Measurements from ENCODE around the gene FGD2.
"Not testable (repeated sequence)": the region's sequence is repeated elsewhere in the genome, so short reads cannot be mapped to it uniquely, and the experiment has no call there.

The FGD2 gene

GRCh38 chr6:37057678-37058077 is 52.2 kb downstream of the FGD2 start:
- no peak for TF ChIP-seq CTCF (IDR thresholded peaks at IDR 0.05; ENCODE audit: insufficient read depth, low read length, poor library complexity, severe bottlenecking)
- no peaks in the 10 kb centered on the region for H3K36me3 ChIP-seq (ENCODE audit: control insufficient read depth, insufficient read depth, low read length)
- H3K27me3 ChIP-seq (replicated peaks; ENCODE audit: control insufficient read depth, insufficient read depth, low read length) = no peaks in the 10 kb centered on the region
- H3K4me3 ChIP-seq (replicated peaks; ENCODE audit: low read depth, low read length) = no peak overlapping the region
- DNase-seq (ENCODE audit: extremely low read depth, insufficient read length) = no peak

GRCh38 chr6:37058084-37058586 is 52.7 kb downstream of the FGD2 start:
- no peak for DNase-seq (ENCODE audit: extremely low read depth, insufficient read length)
- no peak overlapping the region for H3K4me3 ChIP-seq (replicated peaks; ENCODE audit: low read depth, low read length)

GRCh38 chr6:37058984-37059343 is 53.5 kb downstream of the FGD2 start:
- not testable (repeated sequence) for H3K4me3 ChIP-seq (replicated peaks; ENCODE audit: low read depth, low read length); H3K36me3 ChIP-seq (ENCODE audit: control insufficient read depth, insufficient read depth, low read length); H3K27me3 ChIP-seq (replicated peaks; ENCODE audit: control insufficient read depth, insufficient read depth, low read length); DNase-seq (ENCODE audit: extremely low read depth, insufficient read length)

More at GRCh38 chr6:37058084-37058586, 52.7 kb downstream of the FGD2 start:
- no peak for TF ChIP-seq CTCF (IDR thresholded peaks at IDR 0.05; ENCODE audit: insufficient read depth, low read length, poor library complexity, severe bottlenecking)
- Histone ChIP-seq H3K36me3 (ENCODE audit: control insufficient read depth, insufficient read depth, low read length) (no peaks in the 10 kb centered on the region), H3K27me3 (replicated peaks; ENCODE audit: control insufficient read depth, insufficient read depth, low read length) (no peaks in the 10 kb centered on the region)

GRCh38 chr6:37059344-37060194 is 54.1 kb downstream of the FGD2 start:
- H3K4me3 ChIP-seq (replicated peaks; ENCODE audit: low read depth, low read length) = no peak overlapping the region
- TF ChIP-seq CTCF (IDR thresholded peaks at IDR 0.05; ENCODE audit: insufficient read depth, low read length, poor library complexity, severe bottlenecking) = peak; percentile 29
- no peak for DNase-seq (ENCODE audit: extremely low read depth, insufficient read length)
- H3K36me3 ChIP-seq (ENCODE audit: control insufficient read depth, insufficient read depth, low read length) = no peaks in the 10 kb centered on the region
- no peaks in the 10 kb centered on the region for H3K27me3 ChIP-seq (replicated peaks; ENCODE audit: control insufficient read depth, insufficient read depth, low read length)

- H3K36me3 ChIP-seq (ENCODE audit: control insufficient read depth, insufficient read depth, low read length) = no peaks in the 10 kb centered on the region
- no peak for DNase-seq (ENCODE audit: extremely low read depth, insufficient read length)
- H3K4me3 ChIP-seq (replicated peaks; ENCODE audit: low read depth, low read length) = no peak overlapping the region
- no peaks in the 10 kb centered on the region for H3K27me3 ChIP-seq (replicated peaks; ENCODE audit: control insufficient read depth, insufficient read depth, low read length)
- TF ChIP-seq CTCF (IDR thresholded peaks at IDR 0.05; ENCODE audit: insufficient read depth, low read length, poor library complexity, severe bottlenecking) = no peak
Measured at GRCh38 chr6:37060195-37060559, 54.7 kb downstream of the FGD2 start.

GRCh38 chr6:37061157-37061804 is 55.8 kb downstream of the FGD2 start:
- no peak for TF ChIP-seq CTCF (IDR thresholded peaks at IDR 0.05; ENCODE audit: insufficient read depth, low read length, poor library complexity, severe bottlenecking)
- no peak overlapping the region for H3K4me3 ChIP-seq (replicated peaks; ENCODE audit: low read depth, low read length)
- no peaks in the 10 kb centered on the region for H3K27me3 ChIP-seq (replicated peaks; ENCODE audit: control insufficient read depth, insufficient read depth, low read length)
- DNase-seq (ENCODE audit: extremely low read depth, insufficient read length) = no peak
- no peaks in the 10 kb centered on the region for H3K36me3 ChIP-seq (ENCODE audit: control insufficient read depth, insufficient read depth, low read length)

All from GM06990 (cell line).